Rectal smooth muscle tissue (tissue), 1 donor: ENCODE measurements around the gene ANXA5.

Experiments used
- H3K27ac ChIP-seq: one replicate; pipeline ENCODE4 v1.7.0; 2013; ENCODE audit warnings: low read depth, low read length, inconsistent platforms
- H3K27me3 ChIP-seq: one replicate; pipeline ENCODE4 v1.7.0; 2013; ENCODE audit warnings: low read length; ENCODE audit not compliant: control insufficient read depth, insufficient read depth
- H3K36me3 ChIP-seq: one replicate; pipeline ENCODE4 v1.7.0; 2013; ENCODE audit warnings: low read length; ENCODE audit not compliant: control insufficient read depth, insufficient read depth
- H3K4me1 ChIP-seq: one replicate; pipeline ENCODE4 v1.7.0; 2013; ENCODE audit warnings: low read length; ENCODE audit not compliant: control insufficient read depth, insufficient read depth
- H3K4me3 ChIP-seq: one replicate; pipeline ENCODE4 v1.7.0; 2013; ENCODE audit warnings: low read length
- H3K9ac ChIP-seq: one replicate; pipeline ENCODE4 v1.7.0; 2013; ENCODE audit warnings: low read length

The ANXA5 gene

DNA sequence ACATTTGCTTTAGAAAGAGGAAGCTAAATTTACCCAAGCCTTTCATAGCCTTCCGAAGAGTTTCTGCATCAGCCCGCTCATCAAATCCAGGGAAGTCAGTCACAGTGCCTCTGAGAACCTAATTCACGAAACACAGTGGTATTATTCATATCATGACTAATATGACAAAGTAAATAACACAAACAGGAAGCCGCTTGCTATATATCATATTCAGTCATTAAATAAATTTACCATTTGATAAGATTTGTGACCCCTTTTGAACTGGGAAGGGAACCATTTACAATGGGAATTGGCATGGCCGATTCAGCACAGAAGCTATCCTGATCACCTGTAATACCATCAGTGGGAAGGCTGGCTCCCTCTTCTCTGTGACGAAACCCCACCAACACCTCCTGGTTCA, 10.5 kb downstream of the ANXA5 start:
- H3K9ac ChIP-seq, result no peak overlapping the region
- H3K36me3 ChIP-seq, result peaks cover 12% of the 10 kb centered on the region
- no peaks in the 10 kb centered on the region for H3K27me3 ChIP-seq
- H3K27ac ChIP-seq, result no peak overlapping the region
- no peak overlapping the region for H3K4me3 ChIP-seq
- peaks cover 14% of the 10 kb centered on the region for H3K4me1 ChIP-seq

GRCh38 chr4:121685257-121685656, 11.5 kb downstream of the ANXA5 start:
- Histone ChIP-seq H3K36me3 (peaks cover 19% of the 10 kb centered on the region), H3K4me1 (peaks cover 6% of the 10 kb centered on the region), H3K27me3 (no peaks in the 10 kb centered on the region), H3K4me3 (no peak overlapping the region), H3K9ac (no peak overlapping the region), H3K27ac (no peak overlapping the region)

- Histone ChIP-seq H3K27ac (no peak overlapping the region), H3K36me3 (peaks cover 23% of the 10 kb centered on the region)
Observed at GRCh38 chr4:121684561-121684960, 12.2 kb downstream of the ANXA5 start.

GRCh38 chr4:121684016-121684415, 12.8 kb downstream of the ANXA5 start:
- H3K36me3 ChIP-seq, result peaks cover 25% of the 10 kb centered on the region

More at GRCh38 chr4:121684561-121684960, 12.2 kb downstream of the ANXA5 start:
- Histone ChIP-seq H3K27me3 (no peaks in the 10 kb centered on the region), H3K4me1 (no peaks in the 10 kb centered on the region), H3K4me3 (no peak overlapping the region), H3K9ac (no peak overlapping the region)

GRCh38 chr4:121680571-121680970, 16.2 kb downstream of the ANXA5 start:
- Histone ChIP-seq H3K27me3 (no peaks in the 10 kb centered on the region), H3K36me3 (peaks cover 25% of the 10 kb centered on the region), H3K4me3 (no peak overlapping the region), H3K4me1 (no peaks in the 10 kb centered on the region), H3K9ac (no peak overlapping the region), H3K27ac (no peak overlapping the region)

More at GRCh38 chr4:121684016-121684415, 12.8 kb downstream of the ANXA5 start:
- H3K4me3 ChIP-seq, result no peak overlapping the region
- no peak overlapping the region for H3K27ac ChIP-seq
- no peaks in the 10 kb centered on the region for H3K4me1 ChIP-seq
- no peaks in the 10 kb centered on the region for H3K27me3 ChIP-seq
- H3K9ac ChIP-seq, result no peak overlapping the region

DNA sequence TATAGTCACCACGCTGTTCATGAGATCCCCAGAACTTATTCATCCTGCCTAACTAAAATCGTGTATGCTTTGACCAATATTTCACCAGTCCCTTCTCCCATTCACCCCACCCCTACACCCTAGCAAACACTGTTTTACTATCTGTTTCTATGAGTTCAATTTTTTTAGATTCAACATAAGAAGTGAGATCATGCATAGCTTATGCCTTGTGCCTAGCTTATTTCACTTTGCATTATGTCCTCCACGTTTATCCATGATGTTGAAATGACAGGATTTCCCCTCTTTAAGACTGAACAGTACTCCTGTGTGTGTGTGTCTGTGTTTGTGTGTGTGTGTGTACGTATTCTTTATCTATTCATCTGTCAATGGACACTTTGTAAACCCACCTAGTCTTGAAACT, 16.8 kb downstream of the ANXA5 start:
- Histone ChIP-seq H3K27me3 (no peaks in the 10 kb centered on the region), H3K27ac (no peak overlapping the region), H3K36me3 (peaks cover 20% of the 10 kb centered on the region), H3K9ac (no peak overlapping the region), H3K4me1 (no peaks in the 10 kb centered on the region), H3K4me3 (no peak overlapping the region)

DNA sequence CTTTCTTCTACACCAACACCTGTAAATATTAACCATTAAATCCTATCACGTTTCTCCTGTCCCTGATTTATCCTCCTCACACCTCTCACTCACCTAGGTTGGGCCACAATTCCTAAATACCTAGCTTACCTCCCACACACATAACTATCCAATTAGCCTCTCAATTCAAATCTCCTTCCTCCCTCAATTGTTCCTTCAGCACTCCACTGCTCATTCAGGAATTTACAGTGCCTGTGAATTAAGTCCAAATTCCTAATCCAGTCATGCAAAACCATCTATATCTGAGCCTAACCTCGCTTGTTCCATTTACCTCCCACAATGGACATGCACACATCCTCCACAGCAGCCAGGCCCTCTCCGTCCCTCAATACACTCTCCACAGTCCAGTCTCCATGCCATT, 17.5 kb downstream of the ANXA5 start:
- H3K9ac ChIP-seq, result no peak overlapping the region
- H3K4me1 ChIP-seq, result no peaks in the 10 kb centered on the region
- H3K4me3 ChIP-seq, result no peak overlapping the region
- no peak overlapping the region for H3K27ac ChIP-seq
- no peaks in the 10 kb centered on the region for H3K27me3 ChIP-seq
- H3K36me3 ChIP-seq, result peaks cover 23% of the 10 kb centered on the region

- Histone ChIP-seq H3K4me3 (no peak overlapping the region), H3K9ac (no peak overlapping the region), H3K36me3 (peaks cover 22% of the 10 kb centered on the region), H3K27me3 (no peaks in the 10 kb centered on the region), H3K4me1 (no peaks in the 10 kb centered on the region), H3K27ac (no peak overlapping the region)
Observed at GRCh38 chr4:121677524-121677923, 19.3 kb downstream of the ANXA5 start.

GRCh38 chr4:121676345-121677075, 20.3 kb downstream of the ANXA5 start:
- Histone ChIP-seq H3K4me1 (no peaks in the 10 kb centered on the region), H3K4me3 (no peak overlapping the region), H3K36me3 (peaks cover 25% of the 10 kb centered on the region), H3K27ac (no peak overlapping the region), H3K27me3 (no peaks in the 10 kb centered on the region), H3K9ac (no peak overlapping the region)

DNA sequence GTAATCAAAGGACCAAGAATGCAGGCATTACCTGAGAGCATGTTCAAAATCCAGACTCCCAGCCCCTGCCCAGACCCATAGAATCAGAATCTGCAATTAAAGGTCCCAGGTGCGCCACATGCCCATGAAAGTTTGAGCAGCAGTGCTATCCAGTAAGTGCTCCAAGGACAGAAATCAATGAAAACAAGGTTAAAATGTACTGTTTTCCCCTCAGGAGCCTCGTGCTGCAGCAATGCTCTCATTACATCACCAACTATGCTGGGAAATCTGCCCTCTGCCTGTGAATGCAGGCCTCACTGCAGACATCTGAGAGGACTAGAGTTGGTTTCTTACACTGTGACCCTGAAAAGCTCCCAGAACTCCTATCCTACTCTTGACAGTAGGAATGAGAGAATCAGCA, 21.1 kb downstream of the ANXA5 start:
- no peaks in the 10 kb centered on the region for H3K4me1 ChIP-seq
- no peak overlapping the region for H3K9ac ChIP-seq
- no peaks in the 10 kb centered on the region for H3K27me3 ChIP-seq
- H3K4me3 ChIP-seq, result no peak overlapping the region
- peaks cover 22% of the 10 kb centered on the region for H3K36me3 ChIP-seq
- H3K27ac ChIP-seq, result no peak overlapping the region

- H3K27ac ChIP-seq, result no peak overlapping the region
- no peak overlapping the region for H3K4me3 ChIP-seq
- no peak overlapping the region for H3K9ac ChIP-seq
- no peaks in the 10 kb centered on the region for H3K27me3 ChIP-seq
- peaks cover 15% of the 10 kb centered on the region for H3K36me3 ChIP-seq
- H3K4me1 ChIP-seq, result no peaks in the 10 kb centered on the region
Observed at GRCh38 chr4:121674696-121675095, 22.1 kb downstream of the ANXA5 start.

DNA sequence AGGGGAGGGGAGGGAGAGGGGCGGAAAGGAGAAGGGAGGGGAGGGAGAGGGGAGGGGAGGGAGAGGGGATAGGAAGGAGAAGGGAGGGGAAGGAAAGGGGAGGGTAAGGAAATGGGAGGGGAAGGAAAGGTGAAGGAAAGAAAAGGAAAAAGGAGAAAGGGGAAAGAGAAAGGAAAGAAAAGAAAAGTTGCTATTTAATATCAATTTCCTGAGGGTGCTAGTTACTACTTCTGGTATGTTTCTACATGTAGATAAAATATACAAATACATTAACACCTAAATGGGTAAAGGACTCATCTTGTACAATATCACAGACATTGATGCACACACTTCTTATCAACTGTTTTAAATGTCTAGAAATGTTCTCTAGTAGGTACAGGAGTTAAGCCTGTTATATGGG, 22.6 kb downstream of the ANXA5 start:
- Histone ChIP-seq H3K9ac (no peak overlapping the region), H3K36me3 (peaks cover 12% of the 10 kb centered on the region), H3K27ac (no peak overlapping the region), H3K4me3 (no peak overlapping the region), H3K4me1 (no peaks in the 10 kb centered on the region), H3K27me3 (no peaks in the 10 kb centered on the region)

GRCh38 chr4:121669163-121669550, 27.6 kb downstream of the ANXA5 start:
- Histone ChIP-seq H3K27me3 (no peaks in the 10 kb centered on the region), H3K4me3 (no peak overlapping the region), H3K36me3 (peaks cover 9% of the 10 kb centered on the region), H3K27ac (no peak overlapping the region), H3K4me1 (no peaks in the 10 kb centered on the region), H3K9ac (no peak overlapping the region)
